GM15510 (cell line): ENCODE results near the gene CLEC16A.

Experiments
- POLR2A ChIP-seq: IDR thresholded peaks from 3 replicates; pipeline ENCODE4 v1.6.1; 2011; ENCODE audit warnings: borderline replicate concordance; ENCODE audit not compliant: insufficient read length; ENCODE audit errors: extremely low read depth

CLEC16A gene

DNA sequence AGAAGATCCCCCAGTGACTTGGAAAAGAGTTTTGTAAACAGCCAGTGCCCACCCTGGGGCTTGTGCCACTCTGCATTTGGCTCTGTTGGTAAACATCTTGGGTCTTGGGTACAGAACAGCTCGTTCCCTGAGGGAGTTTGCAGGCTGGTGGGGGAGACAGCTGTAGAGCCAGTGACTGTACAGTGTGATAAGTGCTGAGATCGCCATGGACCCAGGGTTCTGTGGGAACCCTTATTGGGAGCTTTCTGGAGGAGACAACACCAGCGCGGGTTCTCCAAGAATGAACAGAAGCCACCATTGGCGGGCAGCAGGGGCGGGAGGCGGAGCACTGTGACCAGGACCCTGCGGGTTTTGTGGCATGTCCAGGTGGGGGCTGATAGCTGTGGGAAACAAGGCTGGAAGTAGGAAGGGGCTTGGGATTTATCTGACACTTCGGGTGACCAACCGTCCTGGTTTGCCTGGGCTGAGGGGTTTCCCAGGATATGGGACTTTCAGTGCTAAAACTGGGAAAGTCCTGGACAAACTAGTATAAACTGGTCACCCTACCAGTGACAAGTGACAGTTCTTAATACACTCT is 2.9 kb downstream of the CLEC16A start:
- TF ChIP-seq POLR2A = no peak

DNA sequence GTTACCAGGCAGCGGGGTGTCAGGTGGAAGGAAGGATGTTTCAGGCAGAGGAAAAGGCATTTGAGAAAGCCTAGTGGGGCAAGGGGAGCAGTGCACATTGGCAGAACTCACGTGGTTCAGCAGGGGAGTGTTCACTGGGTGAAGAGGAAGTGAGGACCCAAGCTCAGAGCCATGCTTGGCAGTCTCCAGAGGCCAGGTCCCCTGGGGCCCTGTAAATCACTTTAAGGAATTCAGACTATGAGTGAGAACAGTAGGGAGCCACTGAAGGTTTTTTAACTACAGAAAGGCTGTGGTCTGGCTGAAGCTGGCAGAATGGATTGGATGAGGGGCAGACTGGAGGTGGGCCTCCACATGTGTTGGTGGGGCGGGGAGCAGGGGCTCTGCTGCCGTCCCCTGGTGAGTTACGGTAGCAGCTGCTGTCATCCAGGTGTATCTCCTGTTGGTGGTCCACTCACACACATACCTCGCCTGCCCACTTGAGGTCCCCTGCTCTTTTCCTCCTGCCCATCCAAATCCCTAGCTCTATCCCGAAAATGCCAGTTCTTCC is 5.1 kb downstream of the CLEC16A start:
- TF ChIP-seq POLR2A = no peak

DNA sequence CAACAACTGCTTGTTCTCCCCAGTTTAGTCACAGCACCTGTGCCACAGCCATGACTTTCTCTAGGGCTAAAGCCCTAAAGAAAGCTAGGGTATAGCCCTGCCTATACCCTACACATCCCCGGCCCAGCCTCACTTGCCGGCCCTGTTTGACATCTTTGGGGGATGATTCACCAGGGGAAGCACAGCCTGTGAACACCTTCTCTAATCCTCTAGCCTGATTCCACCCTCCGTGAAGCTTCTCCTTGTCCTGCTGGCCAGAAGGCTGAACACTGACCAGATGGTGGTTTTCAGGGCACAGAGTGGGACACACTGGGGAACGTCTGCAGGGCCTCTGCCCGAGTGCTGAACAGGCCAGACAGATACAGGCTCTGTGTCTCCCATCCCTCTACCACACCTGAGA is 6.0 kb downstream of the CLEC16A start:
- no peak for TF ChIP-seq POLR2A

DNA sequence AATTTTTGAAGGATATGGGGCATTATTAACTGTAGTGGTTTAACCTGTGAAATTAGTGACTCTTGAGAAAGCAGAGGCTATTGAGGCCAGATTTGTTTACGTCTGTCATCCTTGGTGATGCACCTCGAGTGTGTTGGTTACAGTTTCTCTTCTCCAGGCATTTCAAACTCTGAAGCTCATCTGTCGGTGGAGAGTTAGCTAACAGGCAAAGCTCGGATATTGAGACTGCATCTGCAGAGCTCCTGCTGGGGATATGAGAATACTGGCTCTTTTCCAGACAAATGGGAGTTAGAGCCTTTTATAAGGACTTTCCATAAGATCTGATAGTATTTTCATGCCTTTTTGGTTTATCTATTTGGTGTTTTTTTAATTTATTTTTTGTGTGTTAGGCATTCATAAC is 6.7 kb downstream of the CLEC16A start:
- no peak for TF ChIP-seq POLR2A

DNA sequence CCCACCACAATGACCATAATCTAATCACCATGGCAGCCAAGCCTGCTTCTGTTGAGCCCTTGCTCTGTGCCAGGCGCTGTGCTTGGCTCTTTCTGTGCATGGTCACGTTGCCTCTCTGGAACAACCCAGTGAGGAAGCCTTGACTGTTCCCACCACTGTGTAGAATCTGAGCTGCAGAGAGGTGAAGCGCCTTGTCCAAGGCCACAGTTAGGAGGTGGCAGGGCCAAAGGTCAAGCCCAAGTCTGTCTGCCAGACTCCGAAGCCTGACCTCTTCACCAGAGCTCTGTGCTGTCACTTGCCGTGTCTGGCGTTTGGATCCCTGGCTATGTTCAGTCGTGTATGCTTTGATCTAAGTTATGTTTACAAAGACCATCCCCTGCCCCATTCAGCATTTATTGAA is 10.5 kb downstream of the CLEC16A start:
- no peak for TF ChIP-seq POLR2A

DNA sequence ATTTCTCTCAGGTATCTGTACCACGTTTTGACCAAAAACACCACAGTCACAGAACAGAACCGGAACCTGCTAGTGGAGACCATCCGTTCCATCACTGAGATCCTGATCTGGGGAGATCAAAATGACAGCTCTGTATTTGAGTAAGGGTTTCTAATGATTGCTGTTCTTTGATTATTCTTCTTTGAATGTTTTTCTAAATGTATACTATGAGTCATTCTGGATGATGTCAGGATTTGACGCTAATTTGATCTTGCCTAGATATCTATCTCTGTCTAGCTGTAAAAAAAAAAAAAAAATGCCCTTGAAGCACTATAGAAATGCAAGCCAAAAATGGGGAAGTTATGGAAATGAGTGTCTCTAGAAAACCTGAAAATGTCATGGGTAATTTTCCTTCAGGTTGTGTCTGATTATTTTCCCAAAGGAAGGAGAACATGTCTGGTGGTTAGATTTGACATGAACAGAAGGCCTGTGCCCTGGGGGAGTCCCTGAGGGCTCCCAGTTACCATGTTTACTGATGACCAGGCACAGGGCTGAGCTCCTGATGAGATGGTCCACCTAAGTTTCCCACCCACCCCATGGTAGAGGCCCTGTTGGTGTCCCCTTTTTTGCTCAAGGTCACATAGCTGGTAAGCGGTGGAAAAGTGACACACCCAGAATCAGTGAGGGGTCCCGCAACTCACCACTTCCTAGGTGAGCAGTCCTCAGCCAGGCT is 13.6 kb downstream of the CLEC16A start:
- no peak for TF ChIP-seq POLR2A

DNA sequence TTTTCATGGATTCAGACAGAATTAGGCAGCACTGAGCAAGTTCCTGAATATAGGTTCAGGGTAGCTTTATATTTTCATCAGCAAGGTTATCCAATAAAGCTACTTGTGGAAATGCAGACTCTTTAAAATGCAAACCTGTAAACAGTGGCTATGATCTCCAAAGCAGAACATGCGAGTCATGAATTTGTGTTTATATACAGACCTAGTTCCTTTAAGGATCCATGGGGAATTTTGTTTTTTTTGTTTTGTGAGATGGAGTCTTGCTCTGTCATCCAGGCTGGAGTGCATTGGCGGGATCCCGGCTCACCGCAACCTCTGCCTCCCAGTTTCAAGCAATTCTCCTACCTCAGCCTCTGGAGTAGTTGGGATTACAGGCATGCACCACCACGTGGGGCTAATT is 14.8 kb downstream of the CLEC16A start:
- TF ChIP-seq POLR2A = no peak

DNA sequence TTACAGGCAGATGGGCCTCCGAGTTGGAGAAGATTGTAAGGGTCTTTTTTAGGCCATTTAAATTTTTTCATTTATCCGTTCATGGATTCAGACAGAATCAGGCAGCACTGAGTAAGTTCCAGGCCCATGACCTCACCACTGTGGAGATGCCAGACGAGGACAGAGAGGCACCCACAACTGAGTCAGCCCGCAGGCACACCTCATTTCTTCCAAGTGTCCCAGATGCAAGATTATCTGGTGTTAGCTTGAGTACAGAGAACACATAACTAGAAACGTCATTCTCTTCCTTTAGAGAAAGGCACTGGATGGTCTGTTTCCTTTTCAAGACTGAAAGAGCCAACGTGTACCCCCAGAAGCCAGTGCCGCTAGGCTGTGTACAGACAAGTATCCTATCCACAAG is 16.9 kb downstream of the CLEC16A start:
- no peak for TF ChIP-seq POLR2A

DNA sequence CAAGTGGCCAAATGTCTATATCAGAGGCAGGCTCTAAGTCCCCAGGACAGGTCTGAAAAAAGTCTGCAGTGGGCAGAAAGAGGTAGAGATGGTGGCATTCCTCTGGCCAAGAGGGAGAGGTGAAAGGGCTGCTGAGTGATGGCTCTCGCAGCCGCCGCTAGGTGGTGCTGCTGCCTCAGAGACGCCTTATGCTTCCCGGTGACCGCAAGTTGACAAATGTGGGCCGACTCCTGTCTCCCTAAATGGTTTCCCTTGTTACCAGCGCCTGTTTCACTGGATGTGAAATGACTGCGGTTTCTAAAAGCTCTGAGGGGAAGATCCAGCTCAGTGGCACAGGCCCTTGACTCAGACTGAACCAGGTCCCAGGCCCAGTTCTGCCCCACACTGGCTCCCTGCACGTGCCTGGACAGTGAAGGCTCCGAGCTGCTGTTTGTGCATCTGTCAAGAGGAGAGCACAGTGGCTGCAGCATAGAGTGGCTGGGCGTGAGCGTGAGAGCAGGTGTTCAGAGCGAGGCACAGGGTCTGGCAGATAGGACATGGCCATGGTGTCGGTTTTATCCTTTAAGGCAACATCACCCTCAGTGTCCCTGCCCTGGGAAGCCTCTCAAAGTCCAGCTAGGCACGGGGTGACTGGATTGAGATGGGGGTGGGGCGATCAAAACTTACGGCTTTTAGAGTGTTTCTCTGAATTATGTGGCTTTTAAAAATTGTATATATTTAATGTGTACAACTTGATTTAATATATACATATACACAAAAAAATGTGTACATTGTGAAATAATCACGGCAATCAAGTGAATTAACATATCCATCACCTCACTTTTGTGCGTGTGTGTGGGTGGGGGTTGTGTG is 19.9 kb downstream of the CLEC16A start:
- TF ChIP-seq POLR2A = no peak

DNA sequence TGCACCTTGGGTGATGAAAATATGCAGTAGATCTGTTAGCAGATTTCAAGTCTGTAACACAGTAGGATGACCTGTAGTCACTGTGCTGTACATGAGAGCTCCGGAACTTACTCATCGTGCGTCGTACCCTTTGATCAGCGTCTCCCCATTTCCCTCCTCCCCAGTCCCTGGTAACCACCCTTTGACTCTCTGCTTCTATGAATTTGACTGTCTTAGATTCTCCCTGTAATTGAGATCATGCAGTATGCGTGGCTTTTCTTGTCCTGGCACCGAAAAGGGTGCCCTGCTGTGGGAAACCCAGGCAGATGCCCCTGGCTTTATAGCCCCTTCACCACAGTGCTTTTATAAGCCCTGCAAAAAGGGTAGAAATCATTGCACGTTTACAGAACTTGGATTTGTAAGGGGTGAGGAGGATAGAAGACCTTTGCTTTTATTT is 20.5 kb downstream of the CLEC16A start:
- TF ChIP-seq POLR2A = no peak

DNA sequence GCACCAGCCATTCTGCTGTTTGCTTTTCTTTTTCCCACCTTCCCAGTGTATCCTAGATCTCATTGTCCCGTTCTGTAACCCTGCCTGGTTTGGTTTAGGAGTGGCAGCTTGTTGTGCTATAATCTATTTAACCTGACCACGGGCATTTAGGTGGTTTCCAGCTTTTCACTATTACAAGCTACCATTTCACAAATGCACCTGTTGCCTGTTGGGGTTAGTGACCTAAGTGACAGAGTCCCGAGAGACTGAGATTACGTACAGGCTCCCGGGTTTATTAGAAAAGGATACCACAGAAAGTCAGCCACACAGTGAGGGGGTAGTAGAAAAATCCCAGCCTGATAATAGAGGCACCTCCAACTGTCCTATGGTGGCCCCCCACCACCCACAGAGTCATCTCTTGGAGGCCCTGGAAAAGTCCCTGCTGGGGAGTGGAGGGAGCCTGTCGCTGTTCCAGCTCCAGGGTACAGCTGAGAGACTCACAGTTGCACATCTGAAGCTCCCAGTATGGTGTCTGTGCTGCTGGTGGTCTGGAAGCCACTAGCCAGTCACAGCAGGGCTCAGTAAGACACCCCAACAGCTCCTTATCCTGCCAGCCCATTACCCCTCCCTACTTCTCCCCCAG is 21.2 kb downstream of the CLEC16A start:
- TF ChIP-seq POLR2A = peak; percentile 7

DNA sequence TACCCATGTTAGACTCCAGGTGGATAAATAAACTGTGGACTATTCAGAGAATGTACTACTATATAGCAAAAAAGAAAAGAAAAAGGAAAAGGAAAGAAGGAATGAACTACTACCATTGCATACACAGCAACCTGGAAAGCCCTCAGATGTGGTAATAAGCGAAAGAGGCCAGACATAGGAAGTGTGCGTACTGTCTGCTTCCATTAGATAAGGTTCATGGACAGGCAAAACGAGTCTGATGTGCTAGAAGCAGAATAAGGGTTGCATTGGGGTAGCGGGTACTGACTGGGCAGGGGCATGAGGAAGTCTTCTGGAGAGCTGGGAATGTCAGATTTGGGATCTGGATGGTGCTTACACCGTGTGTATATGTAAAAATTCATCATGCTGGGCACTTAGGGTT is 21.8 kb downstream of the CLEC16A start:
- no peak for TF ChIP-seq POLR2A

DNA sequence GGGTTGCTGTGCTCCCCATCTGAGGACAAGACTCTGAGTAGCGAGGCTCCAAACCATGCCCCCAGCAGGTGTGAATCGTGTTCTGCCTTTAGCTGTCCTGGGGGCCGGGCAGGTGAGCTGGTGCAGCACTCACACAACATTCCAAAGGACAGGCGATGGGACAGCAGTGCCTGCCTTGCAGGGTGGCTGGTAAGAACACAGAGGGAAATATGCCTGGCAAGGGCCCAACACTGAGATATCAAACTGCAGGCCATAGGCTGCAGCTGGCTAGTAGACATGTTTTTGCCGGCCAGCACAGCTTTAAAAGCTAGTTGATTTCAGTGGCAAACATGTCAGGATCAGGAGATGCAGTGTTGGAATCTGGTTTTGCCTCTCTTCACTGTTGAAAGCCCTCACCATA is 23.6 kb downstream of the CLEC16A start:
- no peak for TF ChIP-seq POLR2A

DNA sequence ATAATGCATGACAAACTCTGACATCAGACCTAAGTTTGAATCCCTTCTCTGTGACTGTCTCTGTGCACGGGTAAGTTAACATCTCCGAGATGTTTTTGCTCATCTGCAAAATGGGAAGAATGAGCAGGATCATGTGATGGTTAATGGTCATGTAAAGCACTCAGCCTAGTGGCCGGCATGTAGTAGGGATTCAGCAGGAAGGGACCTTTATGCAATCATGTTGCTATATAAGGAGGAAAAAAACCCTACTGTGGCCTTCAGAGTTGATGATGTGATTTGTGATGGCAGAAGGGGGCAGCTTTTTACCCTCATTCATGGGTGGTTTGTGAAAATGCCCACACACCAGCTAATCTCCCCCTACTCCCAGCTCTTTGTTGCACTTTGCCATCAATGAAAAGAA is 24.1 kb downstream of the CLEC16A start:
- TF ChIP-seq POLR2A = no peak

DNA sequence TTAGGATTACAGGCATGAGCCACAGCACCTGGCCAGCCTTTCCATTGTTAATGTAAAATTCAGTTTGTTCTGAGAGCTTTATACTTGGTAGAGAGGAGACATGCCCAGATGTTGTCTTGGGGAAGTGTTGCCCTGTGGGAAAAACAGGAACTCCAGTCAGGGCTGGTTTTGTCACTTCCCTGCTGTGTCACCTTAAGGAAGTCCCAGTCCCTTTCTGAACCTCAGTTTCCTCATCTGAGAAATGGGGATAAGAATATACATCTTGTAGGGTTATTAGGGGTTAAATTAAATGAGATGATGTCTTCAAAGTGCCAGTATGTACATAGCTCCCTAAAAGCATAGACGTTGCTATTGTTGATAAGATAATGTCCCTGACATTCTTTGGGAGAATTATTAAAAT is 25.3 kb downstream of the CLEC16A start:
- TF ChIP-seq POLR2A = no peak
